ENCODE data around the gene TIMELESS.

DNA sequence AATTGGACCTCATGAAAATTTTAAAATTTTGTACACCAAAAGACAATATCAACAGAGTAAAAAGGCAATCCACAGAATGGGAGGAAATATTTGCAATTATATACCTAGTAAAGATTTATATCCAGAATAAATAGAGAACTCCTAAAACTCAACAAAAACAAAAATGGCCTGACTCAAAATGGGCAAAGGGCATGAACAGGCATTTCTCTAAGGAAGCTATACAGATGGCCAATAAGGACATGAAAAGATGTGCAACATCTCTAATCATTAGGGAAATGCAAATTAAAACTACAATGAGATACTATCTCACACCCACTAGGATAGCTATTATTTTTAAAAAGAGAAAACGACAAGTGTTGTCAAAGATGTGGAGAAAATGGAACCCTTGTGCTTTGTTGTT lies 75.7 kb downstream of the TIMELESS start:
- TF ChIP-seq POLR2AphosphoS5 (IDR thresholded peaks at IDR 0.05) (no peak), POLR2A (IDR thresholded peaks at IDR 0.05) (no peak)

Data from prostate gland (tissue), 1 donor.